Tibial artery (tissue), 4 donors: ENCODE data around the gene RNF121.

ENCODE experiments used
- DNase-seq, 2 donors: peaks; one replicate each; pipeline ENCODE4 v3.0.0-alpha.2; 2019
- H3K27ac ChIP-seq, 2 donors: fragments of 200-600 bp; sonication (generic) in 1 of 2; 1 replicate in 1 of 2; 2 replicates in 1 of 2; pipeline ENCODE4 v1.5.1; 2018 to 2019; ENCODE audit warnings: mild to moderate bottlenecking in 1 of 2
- H3K27me3 ChIP-seq, 2 donors: fragments of 200-600 bp; sonication (generic) in 1 of 2; one replicate each; pipeline versions ENCODE4 v1.5.1 to v1.6.0; 2016 to 2019
- H3K36me3 ChIP-seq, 3 donors: fragments of 200-600 bp; sonication (generic) in 2 of 3; one replicate each; pipeline ENCODE4 v1.5.1; 2016 to 2019; ENCODE audit warnings: mild to moderate bottlenecking in 2 of 3
- H3K4me1 ChIP-seq, 4 donors: fragments of 200-600 bp; sonication (generic) in 2 of 4; 1 replicate in 3 of 4; 2 replicates in 1 of 4; pipeline ENCODE4 v1.5.1; 2016 to 2019
- H3K4me3 ChIP-seq, 2 donors: fragments of 200-600 bp; sonication (generic) in 1 of 2; 1 replicate in 1 of 2; 2 replicates in 1 of 2; pipeline ENCODE4 v1.5.1; 2018 to 2019; ENCODE audit warnings: mild to moderate bottlenecking in 2 of 2
- H3K9me3 ChIP-seq, 3 donors: fragments of 200-600 bp; sonication (generic) in 1 of 3; one replicate each; pipeline ENCODE4 v1.5.1; 2016 to 2019
- CTCF ChIP-seq, 2 experiments: fragments of 200-600 bp in 1 of 2; fragments of 450-650 bp in 1 of 2; IDR thresholded peaks; one replicate each; pipeline ENCODE4 v1.5.1; 2017 to 2019; ENCODE audit warnings: antibody characterized with exemption in 2 of 2, mild to moderate bottlenecking in 1 of 2, moderate library complexity in 1 of 2
- intact Hi-C: fragments of 100-400 bp; cut with DNase I; formaldehyde crosslinking; loops from one replicate; pipeline ENCODE4 v1.15.0; 2023; ENCODE audit warnings: low total_unique reads

Gene RNF121

GRCh38 chr11:72001834-72002591, 73.2 kb downstream of the RNF121 start:
- intact Hi-C loops, result no loop called here
- Histone ChIP-seq H3K27ac (no peak overlapping the region), H3K36me3 (peaks cover 42 to 67% (median 50%) of the 10 kb centered on the region in 3 donors), H3K27me3 (no peaks in the 10 kb centered on the region), H3K4me3 (no peak overlapping the region), H3K4me1 (peaks cover 0 to 24% (median 16%) of the 10 kb centered on the region in 4 donors), H3K9me3 (no peaks in the 10 kb centered on the region)
- TF ChIP-seq CTCF (IDR thresholded peaks at IDR 0.05), result no peak
- DNase-seq, result no peak

GRCh38 chr11:72002841-72003775, 74.3 kb downstream of the RNF121 start:
- peak in 1 of 2 donors; percentile 39 for DNase-seq
- peaks cover 0 to 24% (median 16%) of the 10 kb centered on the region in 4 donors for H3K4me1 ChIP-seq
- H3K4me3 ChIP-seq, result no peak overlapping the region
- no peak for TF ChIP-seq CTCF (IDR thresholded peaks at IDR 0.05)
- H3K27me3 ChIP-seq, result no peaks in the 10 kb centered on the region
- H3K9me3 ChIP-seq, result no peaks in the 10 kb centered on the region
- H3K36me3 ChIP-seq, result peaks cover 53 to 78% (median 61%) of the 10 kb centered on the region in 3 donors
- H3K27ac ChIP-seq, result no peak overlapping the region
- intact Hi-C loops, result no loop called here

- TF ChIP-seq CTCF (IDR thresholded peaks at IDR 0.05), result no peak
- H3K4me3 ChIP-seq, result no peak overlapping the region
- peaks cover 60 to 84% (median 68%) of the 10 kb centered on the region in 3 donors for H3K36me3 ChIP-seq
- intact Hi-C loops, result no loop called here
- peak in 1 of 2 donors; percentile 65 for DNase-seq
- H3K27me3 ChIP-seq, result no peaks in the 10 kb centered on the region
- H3K4me1 ChIP-seq, result peaks cover 0 to 21% (median 14%) of the 10 kb centered on the region in 4 donors
- no peak overlapping the region for H3K27ac ChIP-seq
- H3K9me3 ChIP-seq, result no peaks in the 10 kb centered on the region
These were observed 74.9 kb downstream of the RNF121 start for GRCh38 chr11:72003776-72004171.

GRCh38 chr11:72004515-72005346, 75.9 kb downstream of the RNF121 start:
- DNase-seq, result no peak
- peaks cover 0 to 11% (median 9%) of the 10 kb centered on the region in 4 donors for H3K4me1 ChIP-seq
- H3K27ac ChIP-seq, result no peak overlapping the region
- intact Hi-C loops, result no loop called here
- no peak for TF ChIP-seq CTCF (IDR thresholded peaks at IDR 0.05)
- no peaks in the 10 kb centered on the region for H3K27me3 ChIP-seq
- H3K9me3 ChIP-seq, result no peaks in the 10 kb centered on the region
- H3K36me3 ChIP-seq, result peaks cover 70 to 94% (median 78%) of the 10 kb centered on the region in 3 donors
- no peak overlapping the region for H3K4me3 ChIP-seq
